HepG2 (cell line): Measurements from ENCODE around the gene PBX4. TPM values are rescaled to one million over a fixed set of nuclear protein-coding genes. Genes with fewer than 3 reads are reported as not detected.

Source experiments
- CENPBD1 ChIP-seq: sonication (generic); formaldehyde crosslinking; IDR thresholded peaks from 2 replicates; pipeline ENCODE4 v1.8.0; 2022; ENCODE audit warnings: missing genetic modification reagents, low read depth, mild to moderate bottlenecking, borderline replicate concordance
- EEA1 ChIP-seq: sonication (generic); formaldehyde crosslinking; IDR thresholded peaks from 2 replicates; pipeline ENCODE4 v1.5.1; 2020; ENCODE audit warnings: mild to moderate bottlenecking, missing genetic modification reagents, borderline replicate concordance
- FIP1L1 ChIP-seq: fragments of 200-400 bp; formaldehyde crosslinking; IDR thresholded peaks from 2 replicates; pipeline ENCODE4 v1.6.1; 2018; ENCODE audit warnings: low read depth, mild to moderate bottlenecking, low read length, moderate library complexity, borderline replicate concordance; ENCODE audit not compliant: insufficient read depth
- HHEX ChIP-seq: IDR thresholded peaks from 2 replicates; pipeline ENCODE4 v1.6.1; 2016; ENCODE audit warnings: control low read depth
- MAZ ChIP-seq, 2 experiments: sonication (generic) in 1 of 2; formaldehyde crosslinking in 1 of 2; IDR thresholded peaks; 2 replicates each; pipeline versions ENCODE4 v1.5.0 to v1.6.1; 2012 to 2020; ENCODE audit warnings: low read depth in 2 of 2, mild to moderate bottlenecking in 2 of 2, borderline replicate concordance in 1 of 2, improper control_type of control experiment in 1 of 2, low read length in 1 of 2, missing genetic modification reagents in 1 of 2, moderate library complexity in 1 of 2
- MED1 ChIP-seq: sonication (generic); formaldehyde crosslinking; IDR thresholded peaks from 2 replicates; pipeline ENCODE4 v1.4.0; 2020; ENCODE audit warnings: missing genetic modification reagents
- NFKB2 ChIP-seq: sonication (generic); formaldehyde crosslinking; IDR thresholded peaks from 2 replicates; pipeline ENCODE4 v1.4.0; 2020; ENCODE audit warnings: missing genetic modification reagents, borderline replicate concordance
- POGZ ChIP-seq: sonication (generic); formaldehyde crosslinking; IDR thresholded peaks from 2 replicates; pipeline ENCODE4 v1.4.0; 2020; ENCODE audit warnings: mild to moderate bottlenecking, missing genetic modification reagents
- RFX1 ChIP-seq: fragments of 450-650 bp; IDR thresholded peaks from 2 replicates; pipeline ENCODE4 v1.6.1; 2017
- SNAPC5 ChIP-seq: sonication (generic); formaldehyde crosslinking; IDR thresholded peaks from 2 replicates; pipeline ENCODE4 v1.8.1; 2023; ENCODE audit warnings: mild to moderate bottlenecking, missing genetic modification reagents, borderline replicate concordance
- U2AF1 ChIP-seq: fragments of 200-400 bp; formaldehyde crosslinking; optimal IDR thresholded peaks from 2 replicates; pipeline ENCODE3; 2017; ENCODE audit warnings: mild to moderate bottlenecking, low read depth, low read length
- ZBTB39 ChIP-seq: sonication (generic); formaldehyde crosslinking; IDR thresholded peaks from 2 replicates; pipeline ENCODE4 v1.5.0; 2020; ENCODE audit warnings: missing genetic modification reagents
- ZBTB43 ChIP-seq: sonication (generic); formaldehyde crosslinking; conservative IDR thresholded peaks from 2 replicates; pipeline ENCODE4 v1.4.0; 2020; ENCODE audit warnings: missing genetic modification reagents
- ZNF121 ChIP-seq: sonication (generic); formaldehyde crosslinking; IDR thresholded peaks from 2 replicates; pipeline ENCODE4 v1.5.0; 2020; ENCODE audit warnings: mild to moderate bottlenecking, missing genetic modification reagents
- ZNF275 ChIP-seq: sonication (generic); formaldehyde crosslinking; IDR thresholded peaks from 2 replicates; pipeline ENCODE4 v1.8.0; 2022; ENCODE audit warnings: missing genetic modification reagents, mild to moderate bottlenecking, inconsistent platforms, borderline replicate concordance
- ZNF468 ChIP-seq: sonication (generic); formaldehyde crosslinking; IDR thresholded peaks from 2 replicates; pipeline ENCODE4 v1.8.0; 2022; ENCODE audit warnings: mild to moderate bottlenecking, moderate library complexity, missing genetic modification reagents
- ZNF512 ChIP-seq: sonication (generic); formaldehyde crosslinking; IDR thresholded peaks from 2 replicates; pipeline ENCODE4 v1.4.0; 2020; ENCODE audit warnings: mild to moderate bottlenecking, missing genetic modification reagents
- ZNF577 ChIP-seq: sonication (generic); formaldehyde crosslinking; IDR thresholded peaks from 2 replicates; pipeline ENCODE4 v1.4.0; 2020; ENCODE audit warnings: mild to moderate bottlenecking, low read depth, missing genetic modification reagents, borderline replicate concordance
- ZNF605 ChIP-seq: sonication (generic); formaldehyde crosslinking; IDR thresholded peaks from 2 replicates; pipeline ENCODE4 v1.8.0; 2022; ENCODE audit warnings: mild to moderate bottlenecking, missing genetic modification reagents
- ZNF652 ChIP-seq: IDR thresholded peaks from 2 replicates; pipeline ENCODE4 v1.6.1; 2016; ENCODE audit warnings: low read depth, borderline replicate concordance
- ZSCAN31 ChIP-seq: sonication (generic); formaldehyde crosslinking; IDR thresholded peaks from 2 replicates; pipeline ENCODE4 v1.5.0; 2020; ENCODE audit warnings: low read depth, mild to moderate bottlenecking, missing genetic modification reagents
- polyA plus RNA-seq, 8 experiments: library from polyadenylated mRNA; depleted of rRNA in 3 of 8; stranded (reverse) in 7 of 8; unstranded in 1 of 8; fragments of >200 nt; fragmentation: Illumina TruSeq in 4 of 8; extraction: Trizol in 4 of 8; gene quantifications; 2 replicates each; pipeline versions ENCODE4 v1.2.1 to v1.2.3, GENCODE V29; 2011 to 2016; ENCODE audit warnings: low read depth in 4 of 8, missing spikeins in 1 of 8, mixed read lengths in 1 of 8; ENCODE audit not compliant: insufficient read depth in 1 of 8
- total RNA-seq, 5 experiments: library from RNA; depleted of rRNA; stranded (reverse); fragments of >200 nt; fragmentation: Illumina TruSeq; extraction: Trizol; gene quantifications; 2 replicates each; pipeline ENCODE4 v1.2.3, GENCODE V29; 2016; ENCODE audit warnings: low read depth in 1 of 5

The PBX4 gene
- total and polyA plus RNA-seq, 2 of the 13 experiments (the other 11 are each of a cell fraction or from before 2014, with no cell fraction given), result not detected

GRCh38 chr19:19515642-19516519 lies 102.6 kb downstream of the PBX4 start, which contains the start of gene NDUFA13 (continued):
- TF ChIP-seq SNAPC5 (CRISPR knock-in tag), result no peak
- peak; percentile 73 for TF ChIP-seq POGZ (CRISPR knock-in tag)
- TF ChIP-seq ZNF121 (CRISPR knock-in tag), result peak; percentile 34; the same call in 1 of the 2 replicates
- no peak; the same call in 1 of the 2 replicates for TF ChIP-seq ZBTB39 (CRISPR knock-in tag)
- TF ChIP-seq RFX1, result no peak
- TF ChIP-seq ZNF577 (CRISPR knock-in tag), result no peak
- TF ChIP-seq ZSCAN31, result peak; percentile 68; the same call in 1 of the 2 replicates
- peak; percentile 83 for TF ChIP-seq ZNF605
- TF ChIP-seq ZNF468 (CRISPR knock-in tag), result no peak
- peak; percentile 83 for TF ChIP-seq MED1 (CRISPR knock-in tag)
- TF ChIP-seq MAZ (IDR thresholded peaks at IDR 0.05; ENCODE audit: borderline replicate concordance, low read depth, low read length), result no peak
- TF ChIP-seq MAZ (CRISPR knock-in tag; IDR thresholded peaks at IDR 0.05; ENCODE audit: low read depth), result peak; percentile 71
- no peak for TF ChIP-seq ZNF512 (CRISPR knock-in tag)
- no peak for TF ChIP-seq ZNF275 (CRISPR knock-in tag)
- no peak for TF ChIP-seq HHEX
- TF ChIP-seq CENPBD1, result no peak
- TF ChIP-seq FIP1L1, result no peak
- peak; percentile 75; the same call in 1 of the 2 replicates for TF ChIP-seq NFKB2 (CRISPR knock-in tag)
- TF ChIP-seq U2AF1, result no peak
- peak; percentile 14; the same call in 1 of the 2 replicates for TF ChIP-seq ZNF652
- no peak for TF ChIP-seq EEA1 (CRISPR knock-in tag)
- TF ChIP-seq ZBTB43, result peak; percentile 46; the same call in 1 of the 2 replicates
